PC-3 (cell line): ENCODE data around the gene TCAP.

Experiments
- EZH2 ChIP-seq: fragments of 300-600 bp; sonication (generic); IDR thresholded peaks from one replicate; pipeline ENCODE4 v1.6.1; 2017; ENCODE audit warnings: antibody characterized with exemption, mild to moderate bottlenecking, low read length; ENCODE audit not compliant: unreplicated experiment
- EZH2phosphoT487 ChIP-seq: fragments of 300-600 bp; sonication (generic); IDR thresholded peaks from 2 replicates; pipeline ENCODE4 v1.6.1; 2018; ENCODE audit warnings: mild to moderate bottlenecking, antibody characterized with exemption, low read length, borderline replicate concordance
- TF ChIP-seq, protein P1 (sequence below): fragments of 300-600 bp; sonication (generic); conservative IDR thresholded peaks from 2 replicates; pipeline ENCODE4 v1.5.1; 2017; ENCODE audit warnings: antibody characterized with exemption, low read depth, mild to moderate bottlenecking, low read length

DNA sequence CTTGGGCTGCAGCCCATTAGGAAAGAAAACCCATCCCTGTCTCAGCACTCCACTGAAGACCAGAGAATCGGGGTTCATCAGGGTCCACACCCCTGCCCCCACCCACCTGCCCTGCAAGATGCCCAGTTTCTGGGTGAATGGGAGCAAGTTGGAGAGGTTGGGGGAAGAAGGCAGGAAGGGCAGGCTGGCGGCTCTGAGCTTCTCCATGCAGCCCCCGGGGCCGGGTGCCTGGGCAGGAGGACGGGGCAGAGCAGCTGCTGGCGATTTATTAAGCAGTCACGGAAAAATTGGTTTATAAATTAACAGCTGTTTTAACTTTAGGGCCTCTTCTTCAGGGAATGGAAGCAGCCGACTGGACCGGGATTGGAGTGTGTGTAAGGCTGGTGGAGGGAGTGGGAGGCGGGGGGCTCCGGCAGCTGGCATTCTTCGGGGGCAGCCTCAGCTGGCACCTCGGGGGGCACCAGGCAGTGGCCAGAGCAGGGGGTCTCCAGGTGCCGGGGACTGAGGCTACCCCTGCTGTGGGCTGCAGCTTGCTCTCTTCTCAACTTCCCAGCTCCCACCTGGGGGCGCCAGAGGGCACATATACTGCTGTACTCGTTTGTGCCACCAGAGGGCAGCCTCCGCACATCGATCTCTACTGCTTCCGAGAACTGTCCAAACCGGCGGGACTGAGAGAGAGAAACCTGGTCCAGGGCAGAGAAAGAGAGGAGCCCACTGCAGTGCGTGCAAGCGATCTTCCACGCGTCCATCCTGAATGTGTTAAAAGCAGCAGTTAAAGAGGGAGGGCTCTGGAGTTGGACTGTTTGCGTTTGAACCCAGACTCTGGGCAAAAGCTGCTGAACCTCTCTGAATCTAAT is 43.4 kb upstream of the TCAP start:
- TF ChIP-seq, protein P1, sequence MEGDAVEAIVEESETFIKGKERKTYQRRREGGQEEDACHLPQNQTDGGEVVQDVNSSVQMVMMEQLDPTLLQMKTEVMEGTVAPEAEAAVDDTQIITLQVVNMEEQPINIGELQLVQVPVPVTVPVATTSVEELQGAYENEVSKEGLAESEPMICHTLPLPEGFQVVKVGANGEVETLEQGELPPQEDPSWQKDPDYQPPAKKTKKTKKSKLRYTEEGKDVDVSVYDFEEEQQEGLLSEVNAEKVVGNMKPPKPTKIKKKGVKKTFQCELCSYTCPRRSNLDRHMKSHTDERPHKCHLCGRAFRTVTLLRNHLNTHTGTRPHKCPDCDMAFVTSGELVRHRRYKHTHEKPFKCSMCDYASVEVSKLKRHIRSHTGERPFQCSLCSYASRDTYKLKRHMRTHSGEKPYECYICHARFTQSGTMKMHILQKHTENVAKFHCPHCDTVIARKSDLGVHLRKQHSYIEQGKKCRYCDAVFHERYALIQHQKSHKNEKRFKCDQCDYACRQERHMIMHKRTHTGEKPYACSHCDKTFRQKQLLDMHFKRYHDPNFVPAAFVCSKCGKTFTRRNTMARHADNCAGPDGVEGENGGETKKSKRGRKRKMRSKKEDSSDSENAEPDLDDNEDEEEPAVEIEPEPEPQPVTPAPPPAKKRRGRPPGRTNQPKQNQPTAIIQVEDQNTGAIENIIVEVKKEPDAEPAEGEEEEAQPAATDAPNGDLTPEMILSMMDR = peak; percentile 99
- no peak for TF ChIP-seq EZH2phosphoT487
- TF ChIP-seq EZH2 = no peak
